Astrocyte of the spinal cord (primary cell): ENCODE results near the gene MRGPRE.

Source experiments
- DNase-seq: peaks from one replicate; pipeline ENCODE4 v3.0.0; 2011; ENCODE audit warnings: low read depth, low spot score
- H3K4me3 ChIP-seq: 2 replicates; pipeline ENCODE4 v1.5.1; 2011; ENCODE audit warnings: low read depth, mild to moderate bottlenecking, low read length, moderate library complexity
- in situ Hi-C: cut with HindIII; loops from 2 replicates; pipeline ENCODE4 v1.10.0; 2017; ENCODE audit warnings: low sequenced_read_pairs
- TF ChIP-seq, protein P1 (sequence below): IDR thresholded peaks from 2 replicates; pipeline ENCODE4 v1.5.1; 2012; ENCODE audit warnings: low read depth, mild to moderate bottlenecking, low read length, inconsistent platforms

Gene MRGPRE

DNA sequence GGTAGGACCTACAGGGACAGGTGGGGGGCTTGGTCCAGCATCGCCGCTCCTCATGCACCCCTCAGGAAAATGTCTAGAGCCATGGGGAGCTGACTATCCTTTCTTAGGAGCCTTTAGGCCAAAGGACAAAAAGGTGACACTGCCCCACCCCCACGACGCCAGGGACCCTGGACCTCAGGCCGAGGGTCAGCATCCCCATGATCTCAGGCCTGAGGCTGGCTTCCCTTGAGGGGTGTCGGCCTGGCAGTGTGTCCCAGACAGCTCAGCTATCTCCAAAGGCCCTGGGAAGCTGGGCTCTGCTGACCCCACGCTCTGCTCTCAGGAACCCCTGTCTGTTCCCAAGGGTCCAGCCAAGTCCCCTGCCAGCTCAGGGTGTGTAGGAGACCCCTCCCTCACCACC is 29.9 kb downstream of the MRGPRE start:
- no peak for DNase-seq
- H3K4me3 ChIP-seq = no peak overlapping the region
- TF ChIP-seq, protein P1, sequence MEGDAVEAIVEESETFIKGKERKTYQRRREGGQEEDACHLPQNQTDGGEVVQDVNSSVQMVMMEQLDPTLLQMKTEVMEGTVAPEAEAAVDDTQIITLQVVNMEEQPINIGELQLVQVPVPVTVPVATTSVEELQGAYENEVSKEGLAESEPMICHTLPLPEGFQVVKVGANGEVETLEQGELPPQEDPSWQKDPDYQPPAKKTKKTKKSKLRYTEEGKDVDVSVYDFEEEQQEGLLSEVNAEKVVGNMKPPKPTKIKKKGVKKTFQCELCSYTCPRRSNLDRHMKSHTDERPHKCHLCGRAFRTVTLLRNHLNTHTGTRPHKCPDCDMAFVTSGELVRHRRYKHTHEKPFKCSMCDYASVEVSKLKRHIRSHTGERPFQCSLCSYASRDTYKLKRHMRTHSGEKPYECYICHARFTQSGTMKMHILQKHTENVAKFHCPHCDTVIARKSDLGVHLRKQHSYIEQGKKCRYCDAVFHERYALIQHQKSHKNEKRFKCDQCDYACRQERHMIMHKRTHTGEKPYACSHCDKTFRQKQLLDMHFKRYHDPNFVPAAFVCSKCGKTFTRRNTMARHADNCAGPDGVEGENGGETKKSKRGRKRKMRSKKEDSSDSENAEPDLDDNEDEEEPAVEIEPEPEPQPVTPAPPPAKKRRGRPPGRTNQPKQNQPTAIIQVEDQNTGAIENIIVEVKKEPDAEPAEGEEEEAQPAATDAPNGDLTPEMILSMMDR = no peak
- in situ Hi-C loops = no loop called here

DNA sequence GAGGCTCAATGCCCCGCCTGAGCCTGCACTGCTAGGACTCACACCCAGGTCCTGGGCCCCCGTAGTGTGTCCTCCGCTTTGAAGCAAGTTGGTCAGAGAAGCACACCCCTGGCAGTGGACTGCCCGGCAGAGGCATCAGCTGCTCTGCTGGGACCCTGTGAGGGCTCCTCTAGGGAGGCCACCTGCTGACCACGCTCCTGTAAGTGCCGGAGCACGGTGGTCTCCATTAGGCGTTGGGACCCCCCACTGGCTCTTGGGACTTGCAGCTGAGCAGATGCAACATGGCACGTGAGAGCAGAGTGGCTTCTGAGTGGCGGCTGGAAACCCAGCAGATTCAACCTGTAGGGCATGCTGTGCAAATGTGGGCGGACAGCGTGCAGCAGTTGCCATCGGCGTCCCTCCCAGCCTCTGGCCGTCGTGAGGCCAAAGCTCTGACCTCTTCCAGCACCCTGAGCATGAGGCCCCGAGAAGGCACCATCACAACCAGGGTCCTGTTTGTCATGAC is 30.5 kb downstream of the MRGPRE start:
- TF ChIP-seq, protein P1 = no peak
- H3K4me3 ChIP-seq = no peak overlapping the region
- in situ Hi-C loops = no loop called here
- DNase-seq = no peak

DNA sequence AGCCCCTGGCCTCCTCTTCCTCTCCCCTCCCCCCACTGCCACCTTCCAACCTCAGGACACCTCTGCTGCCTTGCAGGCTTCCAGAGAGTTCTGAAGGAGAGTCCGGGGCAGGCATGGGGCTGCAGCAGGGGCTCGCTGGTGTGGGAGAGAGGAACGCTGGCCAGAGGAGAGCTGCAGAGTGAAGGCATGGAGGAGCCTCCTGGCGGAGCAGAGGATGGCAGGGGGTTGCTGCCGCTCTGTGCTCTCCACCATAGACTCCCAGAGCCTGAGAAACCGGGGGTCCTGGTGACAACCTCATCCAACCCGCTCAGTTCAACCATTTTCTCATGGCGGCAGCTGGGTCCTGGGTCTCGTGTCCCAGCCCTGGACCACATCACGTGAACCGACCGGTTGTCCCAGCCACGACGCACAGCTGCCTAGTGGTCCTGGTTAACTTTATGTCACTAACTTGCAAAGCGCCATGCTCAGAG is 31.1 kb downstream of the MRGPRE start:
- TF ChIP-seq, protein P1 = no peak
- no peak overlapping the region for H3K4me3 ChIP-seq
- in situ Hi-C loops = no loop called here
- no peak for DNase-seq

DNA sequence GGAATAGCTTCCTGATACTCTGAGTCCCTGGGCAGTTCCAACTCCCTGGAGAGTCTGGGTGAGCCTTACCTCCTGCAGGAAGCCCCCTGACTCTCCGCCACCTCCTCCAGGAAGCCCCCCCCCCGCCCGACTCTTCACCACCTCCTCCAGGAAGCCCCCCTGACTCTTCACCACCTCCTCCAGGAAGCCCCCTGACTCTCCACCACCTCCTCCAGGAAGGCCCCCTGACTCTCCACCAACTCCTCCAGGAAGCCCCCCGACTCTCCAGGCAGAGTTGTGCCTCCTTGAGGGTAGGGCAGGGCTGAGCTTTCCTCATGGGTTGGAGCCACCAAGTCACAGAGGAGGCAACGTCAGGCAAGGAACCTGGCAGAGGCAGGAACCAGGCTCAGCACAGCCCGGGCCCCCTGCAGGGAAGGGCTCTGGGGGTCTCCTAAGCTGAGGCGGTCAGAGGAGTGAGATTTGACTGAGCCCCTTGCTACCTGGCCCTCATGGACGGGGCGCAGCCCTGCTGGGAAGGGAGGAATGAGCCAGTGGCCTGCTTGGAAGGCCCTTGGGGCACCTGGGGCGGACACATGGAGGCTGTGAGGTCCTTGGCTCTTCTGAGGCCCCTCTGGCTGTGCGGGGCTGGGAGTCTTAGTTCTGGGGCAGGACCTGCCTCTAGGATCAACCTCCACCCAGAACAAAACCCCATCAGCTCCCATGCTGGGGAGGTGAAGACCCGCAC is 31.7 kb downstream of the MRGPRE start:
- in situ Hi-C loops = no loop called here
- TF ChIP-seq, protein P1 = no peak
- H3K4me3 ChIP-seq = no peak overlapping the region
- DNase-seq = no peak

DNA sequence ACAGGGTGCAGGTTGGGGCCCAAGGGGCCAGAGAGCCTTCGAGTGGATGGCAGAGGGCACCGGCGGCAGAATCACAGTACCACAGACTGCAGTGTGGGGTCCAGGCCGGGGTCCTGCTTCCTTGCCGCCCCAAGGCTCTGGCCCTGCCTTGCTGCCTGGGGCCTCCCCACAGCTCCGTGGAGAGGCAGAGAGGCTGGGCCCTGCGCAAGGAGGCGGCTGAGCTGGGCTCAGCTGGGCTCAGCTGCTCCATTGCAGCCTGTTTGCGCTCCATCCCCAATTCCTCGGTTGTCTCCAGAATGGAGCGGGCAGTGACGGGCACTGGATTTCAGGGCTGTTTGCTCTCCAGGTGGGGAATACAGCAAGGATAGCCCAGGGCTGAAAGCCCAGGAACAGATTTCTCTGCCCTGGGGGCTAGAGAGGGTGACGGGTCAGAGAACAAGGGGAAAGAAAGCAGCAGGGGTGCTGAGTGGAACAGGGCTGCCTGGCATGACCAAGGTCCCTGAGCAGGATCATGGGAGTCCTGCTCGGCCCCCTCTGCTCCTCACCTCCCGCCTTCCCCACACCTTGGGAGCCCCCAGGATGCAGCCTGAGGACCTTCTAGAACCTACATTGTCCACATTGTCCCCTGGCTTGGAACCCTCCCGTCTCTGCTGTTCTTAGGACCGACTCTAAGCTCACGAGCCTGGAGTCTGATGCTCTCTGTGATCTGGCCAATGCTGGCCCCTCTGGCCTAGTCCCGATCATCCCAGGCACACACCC is 32.5 kb downstream of the MRGPRE start:
- TF ChIP-seq, protein P1 = no peak
- no peak overlapping the region for H3K4me3 ChIP-seq
- in situ Hi-C loops = no loop called here
- DNase-seq = no peak

DNA sequence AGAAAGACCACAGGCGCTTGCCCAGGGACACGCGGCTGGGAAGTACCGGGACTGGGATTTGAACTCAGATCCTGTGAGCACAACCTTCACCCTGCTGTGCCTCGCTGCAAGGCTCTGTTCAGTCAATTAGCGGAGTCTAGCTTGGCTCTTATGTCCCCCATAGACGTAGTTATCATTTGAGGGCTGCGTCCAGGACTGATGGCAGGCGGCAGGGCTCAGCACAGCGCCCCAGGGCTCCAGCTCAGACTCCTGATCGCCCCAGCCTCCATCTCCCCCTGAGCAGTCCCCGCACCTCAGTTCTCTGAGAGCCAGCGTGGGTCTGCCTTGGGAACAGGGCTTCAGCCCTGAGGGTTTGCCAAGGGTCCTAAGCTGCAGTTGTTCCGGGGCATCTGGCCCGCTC is 33.4 kb downstream of the MRGPRE start:
- TF ChIP-seq, protein P1 = no peak
- H3K4me3 ChIP-seq = no peak overlapping the region
- no peak for DNase-seq
- in situ Hi-C loops = no loop called here
